GM12892 (cell line): ENCODE data around the gene CRYBA4.

Source experiments
- POLR2A ChIP-seq: IDR thresholded peaks from 2 replicates; pipeline ENCODE4 v1.6.1; 2011; ENCODE audit warnings: low read depth, low read length, control low read depth
- POLR2AphosphoS5 ChIP-seq: IDR thresholded peaks from 2 replicates; pipeline ENCODE4 v1.6.1; 2011; ENCODE audit warnings: low read depth, low read length, control low read depth
- TAF1 ChIP-seq: IDR thresholded peaks from 2 replicates; pipeline ENCODE4 v1.6.1; 2011; ENCODE audit warnings: low read depth, mild to moderate bottlenecking, control low read depth, low read length, borderline replicate concordance

DNA sequence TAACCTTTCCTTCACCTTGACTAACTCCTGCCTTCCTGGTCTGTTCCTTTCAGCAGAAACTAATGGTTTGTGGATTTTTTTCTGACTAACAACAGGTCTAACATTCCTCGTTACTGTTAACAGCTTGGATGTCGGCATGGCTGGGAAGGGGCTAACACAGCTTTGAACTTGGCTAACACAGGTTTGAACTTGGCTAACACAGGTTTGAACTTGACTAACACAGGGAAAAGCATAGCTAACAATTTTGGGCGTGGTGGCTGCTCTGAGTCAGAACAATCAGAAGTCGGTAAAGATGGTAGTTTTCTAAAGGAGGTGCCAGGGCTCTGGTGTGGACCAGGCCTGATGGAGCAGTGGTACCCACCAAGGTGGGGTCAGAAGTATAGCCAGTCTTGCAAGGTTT lies 51.7 kb downstream of the CRYBA4 start:
- TF ChIP-seq POLR2A (no peak), POLR2AphosphoS5 (no peak), TAF1 (no peak)
